ENCODE data around the gene IL17RA.

IL17RA gene

GRCh38 chr22:17110791-17111550 is 26.2 kb downstream of the IL17RA start:
- Histone ChIP-seq H3K4me1 (ENCODE audit: insufficient read depth, low read length, poor library complexity, severe bottlenecking) (peaks cover 15% of the 10 kb centered on the region), H3K27me3 (ENCODE audit: insufficient read depth, low read length, poor library complexity, severe bottlenecking) (no peaks in the 10 kb centered on the region), H3K9me2 (replicated peaks; ENCODE audit: low read depth, low read length) (no peaks in the 10 kb centered on the region), H2AFZ (ENCODE audit: low read length) (no peak overlapping the region), H3K4me2 (ENCODE audit: low read depth, low read length, poor library complexity, severe bottlenecking) (no peak overlapping the region), H3K79me2 (ENCODE audit: insufficient read depth, low read length) (no peaks in the 10 kb centered on the region), H3K9ac (ENCODE audit: low read depth, low read length, poor library complexity, severe bottlenecking) (no peak overlapping the region), H3K9me3 (ENCODE audit: insufficient read depth, low read depth, low read length) (no peaks in the 10 kb centered on the region), H3F3A (ENCODE audit: low read depth) (peaks cover 8% of the 10 kb centered on the region; the same call in 1 of the 2 replicates), H4K20me1 (ENCODE audit: insufficient read depth, low read length, poor library complexity, severe bottlenecking) (no peaks in the 10 kb centered on the region), H3K4me3 (ENCODE audit: low read length, poor library complexity, severe bottlenecking) (no peak overlapping the region), H3K36me3 (ENCODE audit: insufficient read depth, low read length) (peaks cover 37% of the 10 kb centered on the region; the same call in 1 of the 2 replicates)
- TF ChIP-seq CTCF (conservative IDR thresholded peaks at IDR 0.05; ENCODE audit: low read length) (no peak), EZH2phosphoT487 (IDR thresholded peaks at IDR 0.05; ENCODE audit: borderline replicate concordance) (no peak)

- Histone ChIP-seq H3K27me3 (ENCODE audit: insufficient read depth, low read length, poor library complexity, severe bottlenecking) (no peaks in the 10 kb centered on the region), H2AFZ (ENCODE audit: low read length) (no peak overlapping the region), H3K9me2 (replicated peaks; ENCODE audit: low read depth, low read length) (no peaks in the 10 kb centered on the region), H3K4me3 (ENCODE audit: low read length, poor library complexity, severe bottlenecking) (no peak overlapping the region), H3K4me1 (ENCODE audit: insufficient read depth, low read length, poor library complexity, severe bottlenecking) (peaks cover 31% of the 10 kb centered on the region), H3K4me2 (ENCODE audit: low read depth, low read length, poor library complexity, severe bottlenecking) (no peak overlapping the region), H3K9ac (ENCODE audit: low read depth, low read length, poor library complexity, severe bottlenecking) (no peak overlapping the region), H3K9me3 (ENCODE audit: insufficient read depth, low read depth, low read length) (no peaks in the 10 kb centered on the region), H3K36me3 (ENCODE audit: insufficient read depth, low read length) (peaks cover 23% of the 10 kb centered on the region; the same call in 1 of the 2 replicates), H3F3A (ENCODE audit: low read depth) (peaks cover 19% of the 10 kb centered on the region; the same call in 1 of the 2 replicates), H4K20me1 (ENCODE audit: insufficient read depth, low read length, poor library complexity, severe bottlenecking) (no peaks in the 10 kb centered on the region), H3K79me2 (ENCODE audit: insufficient read depth, low read length) (no peaks in the 10 kb centered on the region)
- no peak for TF ChIP-seq EZH2phosphoT487 (IDR thresholded peaks at IDR 0.05; ENCODE audit: borderline replicate concordance)
These were observed 27.8 kb downstream of the IL17RA start for GRCh38 chr22:17112491-17113042.

- Histone ChIP-seq H3F3A (ENCODE audit: low read depth) (peaks cover 21% of the 10 kb centered on the region; the same call in 1 of the 2 replicates), H3K4me3 (ENCODE audit: low read length, poor library complexity, severe bottlenecking) (no peak overlapping the region), H2AFZ (ENCODE audit: low read length) (no peak overlapping the region)
These were observed 28.8 kb downstream of the IL17RA start for GRCh38 chr22:17113600-17113999.

More at GRCh38 chr22:17113600-17113999, 28.8 kb downstream of the IL17RA start:
- H3K4me2 ChIP-seq (ENCODE audit: low read depth, low read length, poor library complexity, severe bottlenecking), result no peak overlapping the region
- no peaks in the 10 kb centered on the region for H3K9me3 ChIP-seq (ENCODE audit: insufficient read depth, low read depth, low read length)
- peaks cover 41% of the 10 kb centered on the region for H3K4me1 ChIP-seq (ENCODE audit: insufficient read depth, low read length, poor library complexity, severe bottlenecking)
- no peaks in the 10 kb centered on the region for H3K79me2 ChIP-seq (ENCODE audit: insufficient read depth, low read length)
- H3K36me3 ChIP-seq (ENCODE audit: insufficient read depth, low read length), result peaks cover 13% of the 10 kb centered on the region; the same call in 1 of the 2 replicates
- TF ChIP-seq CTCF (conservative IDR thresholded peaks at IDR 0.05; ENCODE audit: low read length) (no peak), EZH2phosphoT487 (IDR thresholded peaks at IDR 0.05; ENCODE audit: borderline replicate concordance) (no peak)
- H3K9me2 ChIP-seq (replicated peaks; ENCODE audit: low read depth, low read length), result no peaks in the 10 kb centered on the region
- no peak overlapping the region for H3K9ac ChIP-seq (ENCODE audit: low read depth, low read length, poor library complexity, severe bottlenecking)
- no peaks in the 10 kb centered on the region for H3K27me3 ChIP-seq (ENCODE audit: insufficient read depth, low read length, poor library complexity, severe bottlenecking)
- no peaks in the 10 kb centered on the region for H4K20me1 ChIP-seq (ENCODE audit: insufficient read depth, low read length, poor library complexity, severe bottlenecking)
